ENCODE data around the gene ZMIZ1.

ZMIZ1 gene

DNA sequence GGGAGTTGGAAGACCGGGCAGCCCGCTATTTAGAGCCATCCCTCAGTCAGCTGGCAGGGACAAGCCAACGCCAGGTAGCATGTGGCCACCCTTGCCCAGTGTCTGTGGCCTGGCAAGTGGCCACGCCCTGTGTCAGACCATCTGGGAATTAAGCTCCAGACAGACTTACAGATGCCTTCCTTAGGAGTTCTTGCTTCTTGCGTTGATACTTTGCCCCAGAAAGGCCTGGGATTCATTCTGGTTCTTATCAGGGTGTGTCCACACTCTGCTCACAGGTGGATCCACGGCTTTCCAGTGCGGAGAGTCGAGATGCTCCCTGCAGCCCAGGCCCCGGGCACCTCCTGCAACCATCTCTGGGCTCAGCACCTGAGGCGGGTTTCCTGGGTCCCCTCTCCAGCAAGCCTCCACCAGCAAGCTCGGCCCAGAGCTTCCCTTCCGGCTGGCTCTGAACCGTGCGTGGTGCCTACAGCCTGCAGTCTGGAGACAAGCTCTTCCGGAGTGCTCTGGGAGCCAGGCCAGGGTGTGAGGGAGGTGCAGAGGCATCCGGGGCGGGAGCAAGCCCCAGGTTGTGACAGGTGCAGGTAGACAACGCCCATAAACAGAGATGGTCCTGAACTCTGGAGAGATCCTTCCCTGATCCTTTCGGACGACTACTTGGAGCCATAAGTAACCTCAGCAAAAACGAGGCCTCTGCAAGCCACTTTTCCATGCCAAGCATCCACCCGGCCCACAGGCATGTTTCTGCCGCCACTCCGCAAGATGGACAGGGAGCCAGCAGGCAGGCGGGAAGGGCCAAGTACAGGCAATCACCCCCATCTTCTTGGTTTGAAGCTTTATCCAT is 246.2 kb downstream of the ZMIZ1 start:
- DNase-seq: no peak

DNA sequence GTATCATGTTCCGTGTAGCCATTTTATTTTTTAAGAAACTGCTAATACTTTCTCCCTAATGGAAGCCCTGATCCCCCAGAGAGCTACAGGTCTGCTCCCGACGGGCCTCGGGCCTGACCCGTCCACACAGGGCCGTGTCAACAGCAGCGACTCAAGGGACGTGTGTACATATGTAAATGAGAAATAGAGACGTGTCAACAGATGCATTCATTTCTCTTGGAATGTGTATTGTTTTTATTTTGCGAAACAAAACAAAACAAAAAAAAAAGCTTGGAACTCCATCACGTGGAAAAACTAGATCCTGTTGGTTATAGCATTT is 246.8 kb downstream of the ZMIZ1 start:
- no peak for DNase-seq

DNA sequence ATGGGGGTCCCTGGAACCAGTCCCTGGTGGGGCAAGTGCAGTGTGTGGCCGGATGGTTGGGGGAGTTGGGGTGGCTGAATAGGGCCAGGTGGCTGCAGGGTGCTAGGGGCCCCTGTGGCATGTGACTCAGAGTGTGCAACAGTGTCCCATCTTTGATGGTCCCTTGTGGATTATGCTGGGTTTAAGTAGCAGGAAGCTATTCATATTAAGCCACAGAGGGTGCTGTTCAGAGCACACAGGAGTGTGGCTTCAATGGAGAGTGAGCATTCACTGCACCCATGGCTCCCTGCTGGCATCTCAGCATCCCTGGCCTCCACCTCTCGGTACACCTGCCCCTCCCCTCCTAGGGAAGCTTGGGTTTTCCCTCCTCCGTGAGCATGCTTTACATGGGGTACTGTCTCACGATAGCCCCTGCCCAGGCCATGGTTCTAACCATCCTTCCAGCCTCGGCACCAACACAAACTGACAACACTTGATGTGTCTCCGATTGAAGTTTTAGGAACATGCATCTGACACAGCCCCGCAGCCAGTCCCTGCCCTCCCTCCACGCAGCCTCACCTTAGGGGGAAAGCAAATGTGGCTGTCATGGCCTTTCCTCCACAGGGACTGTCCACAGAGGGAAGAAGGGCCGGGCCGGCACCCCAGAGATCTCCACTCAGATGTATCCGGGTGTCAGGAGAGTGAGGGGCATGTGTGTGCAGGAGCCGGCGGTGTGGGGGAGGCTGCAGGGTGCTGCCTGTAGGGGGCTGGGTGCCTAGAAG is 248.1 kb downstream of the ZMIZ1 start:
- peak; percentile 68 for DNase-seq

DNA sequence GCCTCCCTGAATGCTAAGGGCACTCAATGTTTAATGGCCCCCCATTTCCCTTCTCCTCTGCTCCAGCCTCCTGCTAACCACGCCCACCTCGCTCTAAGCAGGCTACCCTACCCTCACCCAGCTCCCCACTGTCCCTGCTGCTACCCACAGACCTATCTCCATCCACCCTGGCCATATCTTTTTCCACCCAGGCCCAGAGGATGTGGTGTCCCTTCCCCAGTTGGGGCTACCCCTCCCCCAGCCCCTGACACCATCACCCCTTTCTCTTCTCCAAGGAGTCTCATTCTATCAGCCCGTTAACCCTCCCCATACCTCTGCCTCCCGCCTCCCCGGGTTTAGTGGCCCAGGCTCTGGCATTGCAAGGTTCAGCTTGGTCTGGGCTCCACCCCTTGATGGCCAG is 249.6 kb downstream of the ZMIZ1 start:
- DNase-seq: no peak

DNA sequence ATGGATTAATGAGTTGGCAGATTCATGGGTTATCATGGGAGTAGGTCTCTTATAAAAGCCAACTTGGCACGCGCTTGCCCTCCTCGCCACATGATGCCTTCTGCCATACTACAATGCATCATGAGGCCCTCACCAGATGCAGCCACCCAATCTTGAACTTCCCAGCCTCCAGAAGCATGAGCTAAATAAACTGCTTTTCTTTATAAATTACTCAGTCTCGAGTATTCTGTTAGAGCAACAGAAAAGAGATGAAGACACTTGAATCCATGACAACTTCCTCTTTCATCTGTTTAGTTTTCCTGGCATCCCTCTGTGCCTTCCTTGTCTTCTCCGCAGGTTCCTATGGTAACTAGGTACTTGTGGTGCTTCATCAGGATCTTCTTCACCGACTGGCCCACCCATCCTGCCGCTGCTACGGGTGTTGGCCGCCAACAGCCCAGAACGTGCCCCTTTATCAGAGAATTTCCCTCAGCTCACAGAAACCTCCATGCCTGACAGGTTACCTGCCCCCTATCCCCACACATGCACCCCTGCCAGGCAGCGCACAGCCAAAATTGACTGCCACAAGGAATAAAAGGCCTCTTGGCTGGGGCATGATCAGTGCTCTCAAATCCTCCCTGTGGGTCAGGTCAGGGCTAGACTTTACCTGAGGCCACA is 250.5 kb downstream of the ZMIZ1 start:
- no peak for DNase-seq

DNA sequence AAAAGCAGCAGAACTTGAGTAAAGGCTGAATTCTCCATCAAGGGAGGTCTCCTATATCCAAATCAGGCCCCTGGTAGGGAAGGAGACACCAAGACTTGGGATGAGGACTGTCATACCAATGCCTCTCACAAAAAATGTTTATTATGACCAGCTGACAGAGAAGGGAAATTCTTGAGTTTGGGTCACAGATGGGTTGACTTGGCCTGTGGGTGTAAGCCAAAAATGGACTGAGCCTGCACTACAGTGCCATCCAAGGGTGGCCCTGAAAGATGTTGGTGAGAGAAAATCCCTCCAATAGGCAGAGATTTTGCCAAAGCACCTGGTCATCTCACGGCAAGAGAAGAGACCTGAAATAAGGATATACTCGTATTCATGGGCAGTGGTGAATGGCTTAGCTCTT is 251.6 kb downstream of the ZMIZ1 start:
- no peak for DNase-seq

DNA sequence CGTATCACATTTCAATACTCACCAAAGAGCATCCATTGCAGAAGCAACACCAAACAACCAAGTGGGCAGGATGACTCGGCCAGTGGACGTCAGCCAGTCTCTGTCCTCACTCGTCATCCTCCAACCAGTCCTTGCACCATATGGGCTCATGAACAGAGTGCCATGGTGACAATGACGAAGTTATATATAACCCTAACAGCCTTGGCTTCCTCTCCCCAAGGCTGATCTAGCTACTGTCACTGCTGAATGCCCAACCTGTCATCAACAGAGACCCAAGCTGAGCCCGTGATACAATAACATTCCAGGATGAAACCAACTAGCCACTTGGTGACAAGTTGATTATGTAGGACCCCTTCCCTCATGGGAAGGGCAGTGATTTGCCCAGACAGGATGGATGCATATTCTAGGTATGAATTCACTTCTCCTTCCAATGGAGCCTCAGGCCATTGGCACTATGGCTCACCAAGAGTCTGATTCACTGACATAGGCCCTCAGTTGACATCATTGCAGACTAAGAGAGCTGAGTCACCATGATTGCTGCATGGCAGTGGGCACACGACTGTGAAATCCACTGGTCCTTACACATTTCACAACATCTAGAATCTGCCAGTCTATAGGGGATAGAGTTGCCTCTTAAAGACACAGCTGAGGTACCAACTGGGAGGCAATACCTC is 252.2 kb downstream of the ZMIZ1 start:
- DNase-seq: no peak

DNA sequence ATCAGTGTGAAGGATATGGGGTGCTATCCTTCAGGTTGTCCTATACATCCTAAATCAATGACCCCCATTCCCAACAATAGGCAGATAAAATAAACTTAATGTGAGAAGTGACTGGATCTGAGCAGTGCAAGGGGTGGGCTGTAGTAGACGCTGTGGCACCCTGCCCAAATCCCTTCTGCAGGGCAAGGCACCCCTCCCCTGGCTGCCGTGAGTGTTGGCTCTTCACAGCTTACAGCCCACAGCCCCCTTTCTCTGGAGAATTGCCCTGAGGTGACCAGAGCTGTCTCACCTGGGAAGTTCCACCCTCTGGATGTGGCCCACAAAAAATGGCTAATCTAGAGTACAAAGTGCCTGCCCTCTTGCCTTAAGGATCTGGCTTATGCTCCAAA is 252.7 kb downstream of the ZMIZ1 start:
- DNase-seq: no peak

DNA sequence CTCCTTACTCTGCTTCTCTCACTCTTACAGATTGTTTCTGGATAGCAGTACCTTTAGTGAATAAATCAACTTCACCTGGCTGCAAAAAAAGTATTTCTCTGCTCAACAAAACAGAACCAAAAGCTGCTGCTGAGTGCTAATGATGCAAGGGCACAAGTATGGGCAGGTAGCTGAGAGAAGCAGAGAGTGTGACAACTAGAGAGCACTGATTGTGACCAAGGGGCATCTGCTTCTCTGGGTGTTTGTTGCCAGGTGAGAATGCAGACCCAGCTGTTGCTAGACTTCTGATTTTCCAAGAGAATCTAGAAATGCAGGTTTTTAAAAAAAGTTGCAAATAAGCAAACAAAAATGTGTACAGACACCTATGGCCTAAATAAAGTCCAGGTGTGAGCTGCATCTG is 253.2 kb downstream of the ZMIZ1 start:
- DNase-seq: no peak

DNA sequence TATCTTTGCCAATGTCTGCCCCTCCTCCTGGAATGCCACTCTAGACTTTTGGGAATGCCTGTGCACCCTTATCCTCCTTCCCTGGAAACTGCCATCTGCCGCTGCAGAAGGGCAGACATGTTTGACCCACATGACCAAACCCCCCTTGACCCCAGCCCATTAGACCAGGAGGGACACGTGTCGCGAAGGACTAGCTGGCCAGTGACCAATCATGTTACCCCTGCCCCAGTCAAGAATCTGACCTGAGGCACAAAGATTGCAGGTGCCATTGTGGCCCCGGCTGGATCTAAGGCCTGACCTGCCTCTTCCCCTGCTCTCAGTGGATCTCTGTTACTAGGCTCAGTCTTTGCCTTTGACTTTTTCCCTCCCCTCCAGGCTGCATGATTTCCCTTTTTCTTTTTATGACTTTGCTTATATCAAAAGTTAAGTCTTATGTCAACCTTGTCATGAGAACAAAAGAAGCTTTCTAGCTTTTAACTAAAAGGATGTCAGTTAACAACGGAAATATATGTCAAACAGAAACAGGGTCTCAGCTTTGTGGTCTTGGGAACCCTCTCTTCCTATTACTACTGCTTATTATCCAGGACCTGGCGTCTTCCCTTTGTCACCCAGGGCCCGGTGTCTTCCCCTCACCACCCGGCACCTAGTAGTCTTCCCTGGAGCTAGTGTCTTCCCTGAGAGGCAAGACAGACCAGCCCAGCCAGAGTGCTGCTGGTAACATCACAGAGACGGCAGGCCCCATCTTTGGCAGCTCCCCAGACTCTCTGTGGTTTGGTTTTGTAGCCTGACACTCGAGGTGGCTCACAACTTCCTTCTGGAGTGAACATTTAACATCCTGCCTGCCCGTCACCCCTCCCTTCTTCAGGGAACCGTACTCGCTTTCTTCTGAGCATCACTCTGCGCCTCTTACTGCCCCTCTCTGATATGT is 254.1 kb downstream of the ZMIZ1 start:
- DNase-seq: peak; percentile 90

DNA sequence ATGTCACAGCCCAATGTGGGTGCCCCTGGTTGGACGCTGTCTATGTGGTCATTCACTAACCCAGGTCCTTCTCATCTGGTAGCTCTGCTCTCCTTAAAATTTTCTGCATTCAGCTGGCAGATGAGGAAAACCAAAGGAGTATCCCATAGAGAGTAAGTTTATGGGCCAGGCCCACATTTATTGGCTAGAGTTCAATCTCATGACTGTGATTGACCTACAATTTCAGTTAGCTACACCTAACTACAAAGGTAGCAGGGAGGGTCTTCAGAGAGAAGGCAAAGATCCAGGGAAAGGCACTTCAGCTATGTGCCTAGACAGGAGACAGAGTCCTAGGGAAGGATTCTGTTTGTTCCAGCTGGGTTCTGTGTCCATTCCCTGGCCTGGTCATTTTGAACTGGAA is 254.8 kb downstream of the ZMIZ1 start:
- DNase-seq: no peak

DNA sequence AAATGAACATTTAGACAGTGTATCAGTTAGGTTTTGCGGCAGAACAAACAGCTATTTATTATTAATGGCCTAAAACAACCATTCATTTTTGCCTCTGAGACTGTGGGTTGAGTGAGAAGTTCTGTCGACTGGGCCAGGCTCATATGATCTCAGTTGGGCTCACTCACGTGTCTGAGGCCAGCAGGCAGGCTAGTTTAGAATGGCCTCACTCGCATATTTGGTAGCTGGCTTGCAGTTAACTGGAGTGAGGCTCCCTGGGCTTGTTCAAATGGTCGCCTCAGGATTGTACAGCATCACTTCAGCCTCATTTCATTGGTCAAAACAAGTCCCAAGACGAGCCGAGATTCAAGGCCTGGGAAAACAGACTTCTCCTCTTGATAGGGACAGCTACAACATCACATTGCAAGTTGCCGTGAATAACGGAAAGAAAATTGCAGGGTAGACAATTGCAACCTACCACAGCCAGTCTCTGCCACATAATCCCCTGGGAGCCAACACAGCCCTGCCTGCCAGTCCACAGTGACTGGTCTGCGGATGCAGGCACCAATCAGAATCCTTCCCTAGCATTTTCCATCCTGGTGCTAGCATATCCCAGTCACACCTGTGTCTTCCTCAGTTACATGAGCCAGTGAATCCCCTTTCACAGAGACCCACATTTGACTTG is 255.4 kb downstream of the ZMIZ1 start:
- no peak for DNase-seq

DNA sequence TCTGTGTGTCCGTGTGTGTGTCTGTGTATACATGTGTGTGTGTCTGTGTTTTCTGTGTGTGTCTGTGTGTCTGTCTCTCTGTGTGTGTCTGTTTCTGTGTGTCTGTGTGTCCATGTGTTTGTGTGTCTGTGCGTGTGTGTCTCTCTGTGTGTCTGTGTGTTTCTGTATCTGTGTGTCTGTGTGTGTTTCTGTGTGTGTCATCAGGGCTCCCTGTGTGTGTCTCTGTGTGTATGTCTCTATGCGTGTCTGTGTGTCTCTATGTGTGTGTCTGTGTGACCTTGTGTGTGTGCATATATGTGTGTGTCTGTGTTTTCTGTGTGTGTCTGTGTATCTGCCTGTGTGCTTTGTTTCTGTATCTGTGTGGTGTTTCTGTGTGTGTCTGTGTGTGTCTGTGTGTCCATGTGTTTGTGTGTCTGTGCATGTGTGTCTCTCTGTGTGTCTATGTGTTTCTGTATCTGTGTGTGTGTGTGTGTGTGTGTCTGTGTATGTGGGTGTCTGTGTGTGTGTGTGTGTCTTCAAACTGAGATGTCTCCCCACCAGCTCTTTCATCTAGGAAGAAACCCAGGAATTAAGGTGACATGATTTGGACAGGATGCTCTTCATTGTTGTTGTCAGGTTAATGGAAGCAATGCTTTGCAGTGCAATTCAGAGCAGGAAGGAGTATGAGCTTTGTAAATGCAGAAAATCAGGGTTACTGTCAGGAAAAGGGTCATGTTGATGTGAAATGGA is 257.8 kb downstream of the ZMIZ1 start:
- DNase-seq: no peak

DNA sequence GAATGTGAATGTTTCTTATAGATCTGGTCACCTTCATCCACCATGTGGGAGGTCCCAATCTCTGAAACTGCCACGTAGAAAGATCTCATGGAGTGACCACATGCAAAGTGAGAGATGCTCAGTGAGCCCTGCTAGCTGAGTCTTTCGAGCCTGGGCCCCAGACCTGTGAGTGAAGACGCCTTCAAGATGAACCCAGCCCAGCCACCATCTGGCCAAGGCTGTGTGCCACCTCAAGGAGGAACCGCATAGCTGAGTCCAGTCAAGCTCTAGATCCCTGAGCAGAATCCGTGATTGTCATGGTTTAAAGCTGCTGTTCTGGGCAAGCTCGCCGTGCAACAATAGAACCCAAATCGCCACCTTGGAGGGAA is 258.3 kb downstream of the ZMIZ1 start:
- no peak for DNase-seq

DNA sequence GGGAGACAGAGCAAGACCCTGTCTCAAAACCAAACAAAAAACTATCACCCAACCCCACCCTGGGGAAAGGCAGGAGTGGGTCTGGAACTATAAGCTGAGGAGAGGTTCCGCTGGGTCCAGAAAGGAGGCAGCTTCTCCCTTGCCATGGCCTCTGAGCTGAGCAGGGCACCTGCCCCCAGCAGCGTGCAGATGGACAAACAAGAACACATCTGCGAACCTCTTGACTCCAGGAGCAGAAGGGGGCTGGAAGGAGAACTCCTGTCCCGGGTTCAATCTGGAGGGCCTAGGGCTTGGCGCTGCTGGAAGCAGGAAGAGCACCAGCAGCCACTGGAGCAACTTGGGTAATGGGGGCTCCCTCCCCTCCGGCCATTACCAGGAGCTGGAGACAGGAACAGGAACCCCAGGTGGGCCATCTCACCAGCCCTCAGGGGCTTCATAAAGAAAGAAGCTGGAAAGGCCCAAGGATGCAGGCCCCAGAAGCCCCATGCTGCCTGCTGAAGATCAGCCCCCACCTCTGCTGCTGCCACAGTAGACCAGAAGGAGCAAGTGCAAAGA is 259.5 kb downstream of the ZMIZ1 start:
- no peak for DNase-seq

DNA sequence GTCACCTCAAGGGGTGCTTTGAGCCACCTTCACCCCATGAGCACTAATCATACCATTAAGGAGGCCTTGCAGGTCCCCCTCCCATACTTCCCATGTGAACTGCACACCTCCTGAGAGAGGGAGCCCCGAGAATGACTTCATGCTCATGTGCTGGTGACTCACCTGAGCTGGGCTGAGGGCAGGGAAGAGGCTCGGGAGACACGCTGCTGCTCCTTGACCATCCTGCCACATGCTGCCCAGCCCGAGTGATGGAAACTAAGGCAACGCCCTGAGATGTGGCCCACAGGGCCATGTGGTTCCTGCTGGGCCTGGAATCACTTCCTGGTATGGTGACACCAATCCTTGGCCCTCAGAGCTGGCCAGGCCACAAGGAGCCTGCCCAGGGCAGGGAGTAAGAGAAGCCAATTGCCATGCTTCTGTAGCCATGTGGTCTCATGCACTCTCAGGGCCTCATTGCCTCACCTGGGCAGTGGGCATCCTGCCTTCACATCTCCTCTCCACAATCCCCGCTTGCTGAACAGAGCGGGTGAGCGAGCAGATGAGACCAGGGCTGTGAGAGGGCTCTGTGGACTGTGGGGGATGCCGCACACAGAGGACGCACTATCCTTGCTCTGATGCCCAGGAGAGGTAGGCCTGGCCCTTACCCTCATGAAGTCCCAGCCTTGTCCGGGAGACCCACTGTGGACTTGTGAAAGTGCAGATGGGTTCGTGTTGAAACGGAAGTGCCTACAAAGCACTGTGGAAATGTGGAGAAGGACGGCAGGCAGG is 260.2 kb downstream of the ZMIZ1 start:
- DNase-seq: no peak

DNA sequence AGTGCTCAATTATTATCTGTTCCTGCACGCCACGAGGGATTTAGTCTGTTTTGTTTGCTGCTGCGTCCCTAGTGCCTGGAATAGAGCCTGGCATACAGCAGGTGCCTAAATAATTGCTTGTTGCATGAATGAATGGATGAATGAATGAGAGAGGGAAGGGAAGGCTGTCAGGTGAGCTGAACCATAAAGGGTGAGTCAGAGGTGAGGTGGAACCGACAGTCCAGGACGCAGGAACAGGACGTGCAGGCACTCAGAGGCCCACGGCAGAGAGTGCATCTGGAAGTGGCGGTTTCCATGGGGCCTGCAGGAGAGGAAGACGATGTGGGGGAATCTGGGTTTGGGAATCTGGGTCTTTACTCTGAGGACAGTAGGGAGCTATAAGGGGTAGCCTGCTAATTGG is 260.8 kb downstream of the ZMIZ1 start:
- DNase-seq: no peak

DNA sequence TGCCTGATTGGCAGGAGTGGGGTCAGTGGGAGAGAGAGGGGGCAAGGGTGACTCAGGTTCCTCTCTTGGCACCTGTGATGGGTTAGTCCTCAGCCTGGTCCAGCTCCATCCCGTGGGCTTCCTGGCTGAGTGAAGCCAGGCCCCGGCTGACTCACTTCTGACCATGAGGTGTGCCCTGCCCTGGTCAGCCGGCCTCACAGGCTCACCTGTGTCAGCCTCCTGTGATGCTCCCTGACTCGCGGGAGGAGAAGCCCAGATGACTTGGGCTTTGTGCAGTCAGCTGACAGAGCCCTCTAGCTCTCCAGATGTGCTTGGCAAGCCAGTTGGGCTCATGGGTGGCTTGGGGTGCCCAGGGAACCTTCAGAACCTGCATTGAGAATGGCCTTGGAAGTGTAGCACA is 262.5 kb downstream of the ZMIZ1 start:
- DNase-seq: no peak

DNA sequence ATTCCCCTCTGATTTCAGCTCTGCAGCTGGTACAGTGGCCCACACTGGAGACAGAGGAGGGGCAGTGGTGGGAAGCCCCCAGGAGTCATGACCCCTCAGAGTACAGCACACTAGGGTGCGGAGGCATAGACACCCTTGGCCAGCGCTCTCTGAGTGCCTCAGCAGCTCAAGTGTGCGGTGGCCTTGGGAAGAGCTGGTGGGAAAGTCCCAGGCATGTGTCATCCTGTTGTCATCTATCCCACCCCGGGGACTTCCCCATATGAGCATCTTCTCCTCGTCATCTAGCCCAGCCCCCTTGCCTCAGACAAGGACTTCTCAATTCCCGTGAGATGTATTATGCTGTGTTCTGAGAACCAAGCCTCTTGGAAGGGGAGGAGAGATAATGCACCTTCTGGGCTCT is 262.9 kb downstream of the ZMIZ1 start:
- DNase-seq: peak; percentile 85
